GM12878 (cell line): ENCODE data around the gene MARCHF4. TPM values are rescaled to one million over a fixed set of nuclear protein-coding genes. Genes with fewer than 3 reads are reported as not detected.

Source experiments
- ATAC-seq: fragments of 200-7000 bp; cut with Tn5 transposase; 3 replicates; pipeline ENCODE4 v1.9.1; 2020; ENCODE audit warnings: mild to moderate bottlenecking, moderate library complexity
- BruUV-seq: library from RNA; stranded (reverse); fragments of 400-500 nt; replicated peaks from 2 replicates; lab custom pipeline; 2021; lab: Mats Ljungman, UMichigan
- CTCF ChIA-PET: fragments of 300-600 bp; sonication (Branson Sonifier 250); formaldehyde crosslinking; extraction: SDS; loops from one replicate; lab custom pipeline; 2021; ENCODE audit warnings: inconsistent platforms; lab: Yijun Ruan, JAX
- POLR2A ChIA-PET: fragments of 350-600 bp; formaldehyde crosslinking; extraction: SDS; loops from one replicate; lab custom pipeline; 2021; ENCODE audit warnings: inconsistent platforms; lab: Charles Lee
- RAD21 ChIA-PET: fragments of 300-600 bp; sonication (Branson Sonifier 250); formaldehyde crosslinking; loops from one replicate; lab custom pipeline; 2023; ENCODE audit warnings: antibody characterized with exemption; ENCODE audit not compliant: unreplicated experiment; lab: Charles Lee
- SMC1A ChIA-PET: fragments of 300-600 bp; sonication (Branson Sonifier 250); formaldehyde crosslinking; loops from one replicate; lab custom pipeline; 2023; ENCODE audit not compliant: unreplicated experiment, uncharacterized antibody; lab: Charles Lee
- DNase-seq: peaks from one replicate; pipeline ENCODE4 v3.0.0-alpha.2; 2011; ENCODE audit warnings: low read depth, low spot score
- FAIRE-seq: peaks from 3 replicates; lab custom pipeline; 2011; peaks lifted over from hg19 to GRCh38; lab: Jason Lieb, UNC
- H2AFZ ChIP-seq: 2 replicates; pipeline ENCODE4 v1.6.0; 2011; ENCODE audit warnings: low read depth, low read length, control low read depth; ENCODE audit not compliant: control insufficient read depth
- H3K27ac ChIP-seq: 2 replicates; pipeline ENCODE4 v1.5.1; 2011; ENCODE audit warnings: control low read depth; ENCODE audit not compliant: control insufficient read depth, insufficient read depth
- H3K27me3 ChIP-seq, 2 experiments: replicated peaks in 1 of 2; 2 replicates each; pipeline versions ENCODE4 v1.6.0 to v1.6.1; 2011; ENCODE audit warnings: low read length in 1 of 2; ENCODE audit not compliant: control insufficient read depth in 2 of 2, insufficient read depth in 2 of 2
- H3K36me3 ChIP-seq, 2 experiments: 2 replicates each; pipeline ENCODE4 v1.5.1; 2011; ENCODE audit warnings: low read length in 1 of 2; ENCODE audit not compliant: control insufficient read depth in 2 of 2, insufficient read depth in 2 of 2
- H3K4me1 ChIP-seq: 2 replicates; pipeline ENCODE4 v1.6.1; 2011; ENCODE audit warnings: mild to moderate bottlenecking, low read length, moderate library complexity, mixed read lengths; ENCODE audit not compliant: control insufficient read depth, insufficient read depth
- H3K4me2 ChIP-seq: 2 replicates; pipeline ENCODE4 v1.6.0; 2011; ENCODE audit warnings: control low read depth; ENCODE audit not compliant: control insufficient read depth, insufficient read depth
- H3K4me3 ChIP-seq: fragments of 200-600 bp; sonication (generic); 2 replicates; pipeline ENCODE4 v1.5.1; 2016
- H3K79me2 ChIP-seq: 2 replicates; pipeline ENCODE4 v1.6.0; 2011; ENCODE audit warnings: low read length; ENCODE audit not compliant: control insufficient read depth, insufficient read depth
- H3K9ac ChIP-seq: 2 replicates; pipeline ENCODE4 v1.8.0; 2011; ENCODE audit warnings: low read length, control low read depth, mixed read lengths; ENCODE audit not compliant: control insufficient read depth, insufficient read depth
- H3K9me3 ChIP-seq: replicated peaks from 3 replicates; pipeline ENCODE4 v1.5.1; 2011; ENCODE audit warnings: mild to moderate bottlenecking, low read length; ENCODE audit not compliant: control insufficient read depth, insufficient read depth
- H4K20me1 ChIP-seq: 2 replicates; pipeline ENCODE4 v1.6.0; 2011; ENCODE audit not compliant: control insufficient read depth, insufficient read depth
- ZNF622 ChIP-seq: fragments of 450-650 bp; IDR thresholded peaks from 2 replicates; pipeline ENCODE4 v1.6.1; 2017; ENCODE audit warnings: mild to moderate bottlenecking, inconsistent platforms
- WGBS: methylation state at CpG from one replicate; pipeline ENCODE4 v1.1.6; 2016; ENCODE audit warnings: low lambda C conversion rate; ENCODE audit not compliant: insufficient replicate concordance, insufficient coverage; ENCODE audit errors: missing lambda C conversion rate; 5-methylcytosine and 5-hydroxymethylcytosine counted together
- in situ Hi-C: fragments of 300-500 bp; cut with MboI; formaldehyde crosslinking; loops from 9 replicates; pipeline ENCODE4 v1.14.3; 2018; ENCODE audit warnings: mixed read lengths
- intact Hi-C: fragments of 100-400 bp; cut with micrococcal nuclease; formaldehyde crosslinking; loops from one replicate; pipeline ENCODE4 v1.14.2; 2022; ENCODE audit not compliant: unreplicated experiment
- polyA plus RNA-seq, 11 experiments: library from polyadenylated mRNA; depleted of rRNA in 4 of 11; unstranded in 6 of 11; stranded (reverse) in 5 of 11; fragments of >200 nt; fragmentation: Nextera tagmentation in 4 of 11; fragmentation: Illumina TruSeq in 1 of 11; extraction: Ambion mirVana in 4 of 11; extraction: Trizol in 1 of 11; gene quantifications; 1 replicate in 1 of 11; 2 replicates in 10 of 11; pipeline versions ENCODE4 v1.2.1 to v1.2.3, GENCODE V29; 2011 to 2016; ENCODE audit warnings: inconsistent platforms in 2 of 11, missing spikeins in 2 of 11, low read depth in 1 of 11
- total RNA-seq, 4 experiments: library from RNA; depleted of rRNA in 3 of 4; stranded (reverse); fragments of >200 nt in 3 of 4; fragmentation: Illumina TruSeq in 1 of 4; extraction: Trizol in 1 of 4; gene quantifications; 2 replicates each; pipeline versions ENCODE4 v1.2.1 to v1.2.3, GENCODE V29; 2013 to 2021
- TF ChIP-seq, protein P1 (sequence below): IDR thresholded peaks from 2 replicates; pipeline ENCODE4 v1.6.1; 2012; ENCODE audit warnings: mild to moderate bottlenecking, low read depth, low read length

MARCHF4 gene
- total and polyA plus RNA-seq, 10 of the 15 experiments (the other 5 are each of a cell fraction or from before 2014, with no cell fraction given), result not detected

DNA sequence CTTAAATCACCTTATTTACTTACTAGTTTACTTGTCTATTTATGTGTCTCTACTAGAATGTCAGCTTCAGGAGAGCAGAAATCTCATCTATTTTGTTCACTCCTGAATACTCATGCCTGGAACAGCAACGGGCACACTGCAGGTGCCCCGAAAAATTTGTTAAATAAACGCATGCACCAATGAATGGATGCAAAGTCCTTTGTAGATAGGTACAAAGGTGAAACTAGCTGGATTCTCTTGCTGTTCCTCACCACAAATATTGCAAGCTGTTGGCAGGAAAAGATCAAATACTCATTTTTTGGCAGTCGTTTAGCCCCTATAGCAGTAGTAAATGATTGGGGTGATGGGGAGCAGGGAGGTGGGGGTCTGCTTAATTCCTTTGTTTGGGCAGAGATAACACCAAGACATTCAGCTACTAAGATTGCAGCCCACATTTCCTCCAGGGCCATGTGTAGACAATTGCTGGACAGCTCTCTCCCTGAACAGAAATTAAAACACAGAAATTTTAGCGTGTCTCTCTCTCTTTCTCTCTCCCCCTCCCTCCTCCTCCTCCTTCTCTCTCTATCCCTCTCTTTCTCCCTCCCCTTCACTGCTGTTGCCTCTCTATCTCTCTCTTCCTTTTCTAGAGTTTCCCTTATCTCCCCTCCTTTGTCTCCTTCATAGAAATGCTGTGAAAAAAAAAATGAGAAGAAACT is 5.4 kb downstream of the MARCHF4 start:
- in situ Hi-C loops, result no loop called here
- CTCF ChIA-PET, result interaction anchor here (0.8 kb wide), 1 partner anchor 9 kb away, joined by 3 read pairs; no protein-coding TSS in a partner anchor

More for the DNA sequence above, 5.4 kb downstream of the MARCHF4 start:
- Histone ChIP-seq H3K36me3 (no peaks in the 10 kb centered on the region), H4K20me1 (no peaks in the 10 kb centered on the region), H2AFZ (no peak overlapping the region), H3K79me2 (no peaks in the 10 kb centered on the region), H3K9ac (no peak overlapping the region), H3K27ac (no peak overlapping the region), H3K4me2 (no peak overlapping the region), H3K4me1 (no peaks in the 10 kb centered on the region), H3K27me3 (peaks cover 4 to 7% of the 10 kb centered on the region in 2 experiments; a peak in 3 of 4 replicates), H3K9me3 (no peaks in the 10 kb centered on the region), H3K4me3 (no peak overlapping the region)
- FAIRE-seq (no peak), ATAC-seq (no peak), DNase-seq (no peak)
- BruUV-seq, result no TSS peak
- ChIA-PET POLR2A (no interaction called here), SMC1A (no interaction called here), RAD21 (no interaction called here)
- TF ChIP-seq, protein P1, sequence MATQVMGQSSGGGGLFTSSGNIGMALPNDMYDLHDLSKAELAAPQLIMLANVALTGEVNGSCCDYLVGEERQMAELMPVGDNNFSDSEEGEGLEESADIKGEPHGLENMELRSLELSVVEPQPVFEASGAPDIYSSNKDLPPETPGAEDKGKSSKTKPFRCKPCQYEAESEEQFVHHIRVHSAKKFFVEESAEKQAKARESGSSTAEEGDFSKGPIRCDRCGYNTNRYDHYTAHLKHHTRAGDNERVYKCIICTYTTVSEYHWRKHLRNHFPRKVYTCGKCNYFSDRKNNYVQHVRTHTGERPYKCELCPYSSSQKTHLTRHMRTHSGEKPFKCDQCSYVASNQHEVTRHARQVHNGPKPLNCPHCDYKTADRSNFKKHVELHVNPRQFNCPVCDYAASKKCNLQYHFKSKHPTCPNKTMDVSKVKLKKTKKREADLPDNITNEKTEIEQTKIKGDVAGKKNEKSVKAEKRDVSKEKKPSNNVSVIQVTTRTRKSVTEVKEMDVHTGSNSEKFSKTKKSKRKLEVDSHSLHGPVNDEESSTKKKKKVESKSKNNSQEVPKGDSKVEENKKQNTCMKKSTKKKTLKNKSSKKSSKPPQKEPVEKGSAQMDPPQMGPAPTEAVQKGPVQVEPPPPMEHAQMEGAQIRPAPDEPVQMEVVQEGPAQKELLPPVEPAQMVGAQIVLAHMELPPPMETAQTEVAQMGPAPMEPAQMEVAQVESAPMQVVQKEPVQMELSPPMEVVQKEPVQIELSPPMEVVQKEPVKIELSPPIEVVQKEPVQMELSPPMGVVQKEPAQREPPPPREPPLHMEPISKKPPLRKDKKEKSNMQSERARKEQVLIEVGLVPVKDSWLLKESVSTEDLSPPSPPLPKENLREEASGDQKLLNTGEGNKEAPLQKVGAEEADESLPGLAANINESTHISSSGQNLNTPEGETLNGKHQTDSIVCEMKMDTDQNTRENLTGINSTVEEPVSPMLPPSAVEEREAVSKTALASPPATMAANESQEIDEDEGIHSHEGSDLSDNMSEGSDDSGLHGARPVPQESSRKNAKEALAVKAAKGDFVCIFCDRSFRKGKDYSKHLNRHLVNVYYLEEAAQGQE, result peak; percentile 67; the same call in 1 of the 2 replicates
- TF ChIP-seq ZNF622, result no peak
- intact Hi-C loops, result no loop called here
- WGBS, result 11% methylated on average over 5 of the region's 5 CpGs
